Adrenal gland (tissue), 12 donors: Measurements from ENCODE around the gene CREBL2. TPM values are rescaled to one million over a fixed set of nuclear protein-coding genes. Genes with fewer than 3 reads are reported as not detected.
"Not testable (repeated sequence)": the region's sequence is repeated elsewhere in the genome, so short reads cannot be mapped to it uniquely, and the experiment has no call there.

Source experiments
- DNase-seq, 7 donors: peaks; one replicate each; pipeline ENCODE4 v3.0.0-alpha.2; 2019 to 2020
- H3K27ac ChIP-seq, 5 donors: fragments of 200-600 bp; sonication (generic) in 4 of 5; 1 replicate in 3 of 5; 2 replicates in 2 of 5; pipeline versions ENCODE4 v1.5.1 to v1.8.0; 2016 to 2020; ENCODE audit warnings: mild to moderate bottlenecking in 1 of 5
- H3K27me3 ChIP-seq: fragments of 200-600 bp; 2 replicates; pipeline ENCODE4 v1.8.0; 2021
- H3K36me3 ChIP-seq, 2 donors: fragments of 200-600 bp; replicated peaks in 1 of 2; 1 replicate in 1 of 2; 2 replicates in 1 of 2; pipeline versions ENCODE4 v1.5.1 to v1.8.0; 2018 to 2022
- H3K4me1 ChIP-seq, 2 donors: fragments of 200-600 bp; replicated peaks in 1 of 2; 1 replicate in 1 of 2; 2 replicates in 1 of 2; pipeline versions ENCODE4 v1.5.1 to v1.8.0; 2018 to 2021
- H3K4me3 ChIP-seq, 4 donors: fragments of 200-600 bp; sonication (generic) in 3 of 4; one replicate each; pipeline ENCODE4 v1.5.1; 2016 to 2018
- H3K9me3 ChIP-seq, 3 donors: fragments of 200-600 bp; sonication (generic) in 1 of 3; replicated peaks in 1 of 3; 1 replicate in 2 of 3; 2 replicates in 1 of 3; pipeline versions ENCODE4 v1.5.1 to v1.8.0; 2016 to 2021
- POLR2A ChIP-seq, 2 donors: fragments of 450-650 bp; IDR thresholded peaks; one replicate each; pipeline ENCODE4 v1.6.1; 2017; ENCODE audit warnings: antibody characterized with exemption in 2 of 2, mild to moderate bottlenecking in 2 of 2, moderate library complexity in 1 of 2
- WGBS, 4 donors: extraction: QIAGEN DNeasy Blood & Tissue Kit in 2 of 4; methylation state at CpG; one replicate each; pipeline versions ENCODE4 v1.1.5 to v1.1.7; 2013 to 2017; 5-methylcytosine and 5-hydroxymethylcytosine counted together
- intact Hi-C, 2 donors: fragments of 100-400 bp; cut with DNase I; formaldehyde crosslinking; loops; one replicate each; pipeline versions ENCODE4 v1.14.1 to v1.15.0; 2022 to 2023
- polyA plus RNA-seq, 3 donors: library from polyadenylated mRNA; stranded (reverse); fragments of 200-250 nt in 2 of 3; fragments of 350-450 nt in 1 of 3; fragmentation: Illumina TruSeq in 1 of 3; extraction: RNeasy Lipid Tissue Mini Kit (QIAGEN cat#74804) in 1 of 3; gene quantifications; one replicate each; pipeline ENCODE4 v1.2.3, GENCODE V29; 2013 to 2014
- total RNA-seq, 9 donors: library from RNA; depleted of rRNA in 4 of 9; stranded (reverse); fragments of >200 nt in 4 of 9; fragments of 120-200 nt in 1 of 9; fragmentation: NEBNext Ultra II Directional in 1 of 9; extraction: Animal tissue kit (Norgen Biotek cat#: 25700) in 1 of 9; gene quantifications; one replicate each; pipeline versions ENCODE4 v1.1.0 to v1.2.4, GENCODE V29; 2013 to 2023
- TF ChIP-seq, protein P1 (sequence below), 6 experiments: fragments of 450-650 bp in 4 of 6; fragments of 200-600 bp in 2 of 6; sonication (generic) in 1 of 6; IDR thresholded peaks; 1 replicate in 5 of 6; 2 replicates in 1 of 6; pipeline versions ENCODE4 v1.5.1 to v1.8.0; 2016 to 2021; ENCODE audit warnings: antibody characterized with exemption in 6 of 6, mild to moderate bottlenecking in 2 of 6, moderate library complexity in 1 of 6
- donor health status: healthy with polysubstance abuse.
- donor health status: Bipolar disorder and iron deficiency.
- donor health status: DM: yes; HTN: yes; CAD: no.
- donor health status: DM: no; HTN: no; CAD: no.
- donor health status: DM: no; HTN: no; CAD: no.
- donor health status: DM: yes; HTN: yes; CAD: no.

CREBL2 gene
- total and polyA plus RNA-seq, 12 donors: 41.5 to 357 (median 141) TPM

DNA sequence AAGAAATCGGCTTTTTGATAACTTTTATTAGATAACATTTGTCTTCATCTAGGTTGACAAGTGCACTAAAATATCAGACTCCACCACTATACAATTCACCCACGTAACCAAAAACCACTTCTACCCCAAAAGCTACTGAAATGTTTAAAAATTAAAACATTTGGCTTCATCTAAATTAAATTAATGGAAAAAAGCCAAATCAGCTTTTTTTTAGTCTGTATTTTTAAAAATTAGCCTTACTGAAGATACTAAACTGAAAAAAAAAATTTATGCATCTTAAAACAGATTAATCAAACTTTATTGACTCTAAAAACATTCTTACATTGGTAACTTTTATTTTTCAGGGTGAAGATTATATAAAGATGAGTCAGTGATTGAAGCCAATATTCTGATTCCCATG lies 30.0 kb downstream of the CREBL2 start:
- Histone ChIP-seq H3K9me3 (peaks cover 0 to 4% (median 0%) of the 10 kb centered on the region in 3 donors), H3K4me3 (no peak overlapping the region), H3K4me1 (no peaks in the 10 kb centered on the region), H3K36me3 (peaks cover 0 to 60% of the 10 kb centered on the region in 2 donors), H3K27me3 (no peaks in the 10 kb centered on the region), H3K27ac (no peak overlapping the region)
- intact Hi-C loops: no loop called here
- no peak for DNase-seq
- 97 to 100% (median 99%) methylated on average over 2 of the region's 2 CpGs for WGBS, 4 donors
- TF ChIP-seq POLR2A (IDR thresholded peaks at IDR 0.05): no peak
- TF ChIP-seq, protein P1, sequence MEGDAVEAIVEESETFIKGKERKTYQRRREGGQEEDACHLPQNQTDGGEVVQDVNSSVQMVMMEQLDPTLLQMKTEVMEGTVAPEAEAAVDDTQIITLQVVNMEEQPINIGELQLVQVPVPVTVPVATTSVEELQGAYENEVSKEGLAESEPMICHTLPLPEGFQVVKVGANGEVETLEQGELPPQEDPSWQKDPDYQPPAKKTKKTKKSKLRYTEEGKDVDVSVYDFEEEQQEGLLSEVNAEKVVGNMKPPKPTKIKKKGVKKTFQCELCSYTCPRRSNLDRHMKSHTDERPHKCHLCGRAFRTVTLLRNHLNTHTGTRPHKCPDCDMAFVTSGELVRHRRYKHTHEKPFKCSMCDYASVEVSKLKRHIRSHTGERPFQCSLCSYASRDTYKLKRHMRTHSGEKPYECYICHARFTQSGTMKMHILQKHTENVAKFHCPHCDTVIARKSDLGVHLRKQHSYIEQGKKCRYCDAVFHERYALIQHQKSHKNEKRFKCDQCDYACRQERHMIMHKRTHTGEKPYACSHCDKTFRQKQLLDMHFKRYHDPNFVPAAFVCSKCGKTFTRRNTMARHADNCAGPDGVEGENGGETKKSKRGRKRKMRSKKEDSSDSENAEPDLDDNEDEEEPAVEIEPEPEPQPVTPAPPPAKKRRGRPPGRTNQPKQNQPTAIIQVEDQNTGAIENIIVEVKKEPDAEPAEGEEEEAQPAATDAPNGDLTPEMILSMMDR (IDR thresholded peaks at IDR 0.05): no peak

DNA sequence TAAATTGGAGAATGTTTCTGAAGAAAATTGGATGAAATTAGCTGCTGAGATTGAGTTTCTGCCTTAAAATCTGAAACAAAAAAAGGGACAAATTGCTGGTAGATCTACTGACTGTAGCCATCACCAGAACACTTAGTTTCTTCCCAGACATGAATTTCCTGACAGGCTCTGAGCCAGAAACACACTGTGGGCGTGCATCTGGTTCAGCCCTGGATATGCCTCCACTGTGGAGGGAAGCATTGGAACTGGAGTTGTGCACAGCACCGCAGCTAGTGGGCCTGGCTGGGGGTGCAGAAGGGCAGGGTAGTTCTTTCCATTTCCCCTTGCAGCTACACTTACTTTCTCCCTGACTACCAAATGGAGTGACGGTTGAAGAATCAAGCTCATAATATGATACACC lies 31.2 kb downstream of the CREBL2 start:
- Histone ChIP-seq H3K27me3 (no peaks in the 10 kb centered on the region), H3K27ac (no peak overlapping the region), H3K4me3 (no peak overlapping the region), H3K36me3 (peaks cover 0 to 48% of the 10 kb centered on the region in 2 donors), H3K9me3 (peaks cover 0 to 12% (median 0%) of the 10 kb centered on the region in 3 donors), H3K4me1 (no peaks in the 10 kb centered on the region)
- TF ChIP-seq, protein P1 (IDR thresholded peaks at IDR 0.05): no peak
- no peak for TF ChIP-seq POLR2A (IDR thresholded peaks at IDR 0.05)
- WGBS, 4 donors: 91 to 98% (median 94%) methylated on average over 3 of the region's 3 CpGs
- DNase-seq: no peak
- intact Hi-C loops: no loop called here

DNA sequence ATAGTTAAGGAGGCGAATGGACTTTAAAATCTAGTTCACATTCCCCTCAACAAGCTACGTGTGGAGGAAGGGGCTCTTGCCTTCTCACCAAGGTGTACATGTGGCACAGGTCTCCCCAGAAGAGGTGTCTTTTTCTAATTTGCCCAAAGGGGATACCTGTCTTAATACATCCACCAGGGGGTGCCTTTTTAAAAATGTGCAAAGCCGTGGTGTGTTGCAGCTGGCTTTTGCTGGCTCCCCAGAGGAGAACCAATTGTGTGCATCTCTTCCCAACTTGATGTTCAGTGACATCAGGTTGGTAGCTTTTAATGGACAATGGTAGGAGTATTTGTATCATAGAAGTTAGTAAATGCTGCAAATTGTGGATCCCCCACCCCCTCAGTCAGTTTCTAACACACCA lies 33.8 kb downstream of the CREBL2 start:
- peaks cover 0 to 37% of the 10 kb centered on the region in 2 donors for H3K36me3 ChIP-seq
- intact Hi-C loops: no loop called here
- no peaks in the 10 kb centered on the region for H3K27me3 ChIP-seq
- WGBS, 4 donors: 80 to 88% (median 85%) methylated on average over 3 of the region's 3 CpGs
- H3K4me3 ChIP-seq: no peak overlapping the region
- no peaks in the 10 kb centered on the region for H3K4me1 ChIP-seq
- TF ChIP-seq POLR2A (IDR thresholded peaks at IDR 0.05): no peak
- TF ChIP-seq, protein P1 (IDR thresholded peaks at IDR 0.05): peak in 3 of 6 experiments; percentile 13 to 30 (median 17)
- DNase-seq: no peak
- no peak overlapping the region for H3K27ac ChIP-seq
- H3K9me3 ChIP-seq: peaks cover 0 to 30% (median 0%) of the 10 kb centered on the region in 3 donors

DNA sequence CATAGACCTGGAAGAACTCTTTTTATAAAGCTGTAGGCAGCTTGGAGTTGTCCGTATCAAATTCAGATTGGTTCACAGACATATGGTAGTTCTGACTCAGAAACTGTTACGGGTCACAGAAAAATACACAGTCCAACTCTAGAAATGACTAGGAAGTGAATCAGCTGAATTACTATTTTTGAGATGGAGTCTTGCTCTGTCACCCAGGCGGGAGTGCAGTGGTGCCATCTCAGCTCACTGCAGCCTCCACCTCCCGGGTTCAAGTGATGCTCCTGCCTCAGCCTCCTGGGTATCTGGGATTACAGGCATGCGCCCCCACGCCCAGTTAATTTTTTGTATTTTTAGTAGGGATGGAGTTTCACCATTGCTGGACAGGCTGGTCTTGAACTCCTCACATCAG lies 34.3 kb downstream of the CREBL2 start:
- DNase-seq, intact Hi-C loops, H3K4me3 ChIP-seq, H3K27ac ChIP-seq, H3K4me1 ChIP-seq, H3K27me3 ChIP-seq: not testable (repeated sequence)
- WGBS, 4 donors: 90 to 97% (median 95%) methylated on average over 5 to 6 of the region's 6 CpGs
- Histone ChIP-seq H3K9me3 (peaks cover 0 to 30% (median 0%) of the 10 kb centered on the region in 3 donors), H3K36me3 (peaks cover 0 to 37% of the 10 kb centered on the region in 2 donors)

DNA sequence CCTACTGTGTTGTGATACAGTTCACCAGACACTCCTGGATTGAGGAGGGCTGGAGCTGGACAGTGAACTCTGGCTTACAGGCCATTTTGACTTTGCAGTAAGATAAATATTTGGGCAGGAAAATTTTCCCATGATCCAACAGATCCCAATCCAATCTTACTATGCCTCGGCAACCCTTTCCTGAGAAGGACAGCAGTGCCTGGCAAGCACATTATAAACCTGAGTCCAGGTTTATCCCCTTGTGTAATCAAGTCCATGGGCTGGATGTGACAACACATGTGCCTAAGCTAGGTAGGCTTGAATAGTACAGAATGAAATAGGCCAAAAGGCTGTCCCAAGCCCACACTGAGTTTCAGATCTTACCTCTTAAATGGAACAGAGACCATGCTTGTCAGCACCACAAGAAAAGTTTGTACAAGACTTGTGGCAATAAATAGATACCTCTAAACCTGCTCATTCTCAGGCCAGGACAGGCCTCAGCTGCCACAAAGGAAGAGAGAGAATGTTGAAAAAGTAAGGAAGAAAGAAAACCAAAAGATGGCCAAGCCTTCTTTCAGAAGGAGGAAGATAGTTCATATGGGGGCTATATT lies 34.9 kb downstream of the CREBL2 start:
- Histone ChIP-seq H3K27me3 (no peaks in the 10 kb centered on the region), H3K9me3 (peaks cover 0 to 30% (median 0%) of the 10 kb centered on the region in 3 donors), H3K4me1 (no peaks in the 10 kb centered on the region), H3K27ac (no peak overlapping the region), H3K4me3 (no peak overlapping the region), H3K36me3 (peaks cover 0 to 33% of the 10 kb centered on the region in 2 donors)
- TF ChIP-seq, protein P1 (IDR thresholded peaks at IDR 0.05): no peak
- TF ChIP-seq POLR2A (IDR thresholded peaks at IDR 0.05): no peak
- 75 to 100% (median 97%) methylated on average over 1 of the region's 1 CpG for WGBS, 4 donors
- intact Hi-C loops: no loop called here
- DNase-seq: no peak
